Neutrophil (primary cell): ENCODE results near the gene METTL3.

Source experiments
- H3K27ac ChIP-seq: fragments of 200-600 bp; sonication (generic); 2 replicates; pipeline ENCODE4 v1.5.1; 2016; ENCODE audit warnings: mild to moderate bottlenecking, moderate library complexity
- H3K27me3 ChIP-seq: fragments of 200-600 bp; sonication (generic); 2 replicates; pipeline ENCODE4 v1.6.0; 2016; ENCODE audit warnings: mild to moderate bottlenecking
- H3K36me3 ChIP-seq: fragments of 200-600 bp; sonication (generic); 2 replicates; pipeline ENCODE4 v1.5.1; 2017
- H3K4me1 ChIP-seq, 2 experiments: fragments of 200-600 bp in 1 of 2; sonication (generic) in 1 of 2; 1 replicate in 1 of 2; 2 replicates in 1 of 2; pipeline versions ENCODE4 v1.5.1 to v1.6.1; 2013 to 2016; ENCODE audit warnings: low read depth in 1 of 2, low read length in 1 of 2, mild to moderate bottlenecking in 1 of 2, moderate library complexity in 1 of 2; ENCODE audit not compliant: control insufficient read depth in 1 of 2, insufficient read depth in 1 of 2
- H3K4me3 ChIP-seq, 2 experiments: fragments of 200-600 bp in 1 of 2; sonication (generic) in 1 of 2; 1 replicate in 1 of 2; 2 replicates in 1 of 2; pipeline ENCODE4 v1.5.1; 2013 to 2016; ENCODE audit warnings: low read depth in 1 of 2, low read length in 1 of 2, mild to moderate bottlenecking in 1 of 2, moderate library complexity in 1 of 2
- H3K9me3 ChIP-seq: fragments of 200-600 bp; sonication (generic); 2 replicates; pipeline ENCODE4 v1.5.1; 2016
- TF ChIP-seq, protein P1 (sequence below): fragments of 200-600 bp; sonication (generic); IDR thresholded peaks from 2 replicates; pipeline ENCODE4 v1.5.1; 2016; ENCODE audit warnings: antibody characterized with exemption

METTL3 gene

DNA sequence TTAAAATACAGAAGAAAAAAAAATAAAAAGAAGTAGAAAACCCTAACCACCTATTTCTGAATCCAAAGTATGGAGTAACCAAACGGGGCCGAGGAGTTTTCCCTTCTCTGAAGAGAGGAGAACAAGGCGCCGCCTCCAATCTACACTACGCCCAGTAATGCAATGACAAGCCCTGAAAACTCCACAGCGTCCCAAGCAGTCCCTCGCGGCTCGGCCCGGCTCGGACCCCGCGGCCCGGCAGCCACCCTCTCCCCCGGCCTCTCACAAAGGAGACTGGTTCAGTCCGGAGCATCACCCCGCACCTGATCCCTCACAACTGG, 55.6 kb downstream of the METTL3 start:
- peak overlapping the region; percentile 89 to 91 for H3K4me3 ChIP-seq
- no peaks in the 10 kb centered on the region for H3K9me3 ChIP-seq
- peaks cover 15 to 22% of the 10 kb centered on the region in 2 experiments for H3K4me1 ChIP-seq
- H3K27me3 ChIP-seq: no peaks in the 10 kb centered on the region
- H3K27ac ChIP-seq: peak overlapping the region; percentile 91
- TF ChIP-seq, protein P1, sequence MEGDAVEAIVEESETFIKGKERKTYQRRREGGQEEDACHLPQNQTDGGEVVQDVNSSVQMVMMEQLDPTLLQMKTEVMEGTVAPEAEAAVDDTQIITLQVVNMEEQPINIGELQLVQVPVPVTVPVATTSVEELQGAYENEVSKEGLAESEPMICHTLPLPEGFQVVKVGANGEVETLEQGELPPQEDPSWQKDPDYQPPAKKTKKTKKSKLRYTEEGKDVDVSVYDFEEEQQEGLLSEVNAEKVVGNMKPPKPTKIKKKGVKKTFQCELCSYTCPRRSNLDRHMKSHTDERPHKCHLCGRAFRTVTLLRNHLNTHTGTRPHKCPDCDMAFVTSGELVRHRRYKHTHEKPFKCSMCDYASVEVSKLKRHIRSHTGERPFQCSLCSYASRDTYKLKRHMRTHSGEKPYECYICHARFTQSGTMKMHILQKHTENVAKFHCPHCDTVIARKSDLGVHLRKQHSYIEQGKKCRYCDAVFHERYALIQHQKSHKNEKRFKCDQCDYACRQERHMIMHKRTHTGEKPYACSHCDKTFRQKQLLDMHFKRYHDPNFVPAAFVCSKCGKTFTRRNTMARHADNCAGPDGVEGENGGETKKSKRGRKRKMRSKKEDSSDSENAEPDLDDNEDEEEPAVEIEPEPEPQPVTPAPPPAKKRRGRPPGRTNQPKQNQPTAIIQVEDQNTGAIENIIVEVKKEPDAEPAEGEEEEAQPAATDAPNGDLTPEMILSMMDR: no peak
- peaks cover 7% of the 10 kb centered on the region for H3K36me3 ChIP-seq

DNA sequence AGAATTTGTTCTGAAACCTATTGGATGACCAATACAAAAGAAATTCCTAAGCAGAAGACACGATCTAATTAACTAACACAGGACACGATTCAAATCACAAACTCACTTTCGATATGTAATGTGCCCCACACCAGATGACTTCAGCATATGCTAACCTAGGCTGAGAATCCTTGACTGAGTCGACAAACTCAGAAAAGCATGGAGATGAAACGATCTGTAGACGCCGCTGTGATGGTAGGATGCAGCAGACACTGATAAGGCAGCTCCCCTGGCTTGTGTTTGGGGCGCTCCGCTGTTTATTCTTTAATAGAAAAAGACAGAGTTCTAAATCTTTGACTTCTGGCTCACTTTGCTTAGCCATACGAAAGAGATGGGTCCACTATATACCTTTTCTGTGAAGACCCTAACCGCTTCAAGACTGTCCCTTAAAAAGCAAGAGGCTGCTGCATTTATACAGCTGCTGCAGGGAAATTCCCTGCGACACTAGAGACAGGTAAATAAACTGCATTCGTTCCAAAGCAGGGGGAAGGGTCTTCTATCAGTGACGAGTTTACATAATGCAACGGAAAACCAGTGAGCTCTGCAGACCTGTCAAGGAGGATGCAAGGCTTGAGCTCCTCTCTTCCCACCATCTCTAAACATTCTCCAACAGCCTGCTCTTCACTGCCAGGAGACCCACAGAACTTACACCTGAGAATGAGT, 56.1 kb downstream of the METTL3 start:
- Histone ChIP-seq H3K4me1 (peaks cover 15 to 22% of the 10 kb centered on the region in 2 experiments), H3K27ac (peak overlapping the region; percentile 91), H3K36me3 (peaks cover 4% of the 10 kb centered on the region), H3K9me3 (no peaks in the 10 kb centered on the region), H3K27me3 (no peaks in the 10 kb centered on the region), H3K4me3 (peak overlapping the region; percentile 89 to 91)
- TF ChIP-seq, protein P1: no peak

DNA sequence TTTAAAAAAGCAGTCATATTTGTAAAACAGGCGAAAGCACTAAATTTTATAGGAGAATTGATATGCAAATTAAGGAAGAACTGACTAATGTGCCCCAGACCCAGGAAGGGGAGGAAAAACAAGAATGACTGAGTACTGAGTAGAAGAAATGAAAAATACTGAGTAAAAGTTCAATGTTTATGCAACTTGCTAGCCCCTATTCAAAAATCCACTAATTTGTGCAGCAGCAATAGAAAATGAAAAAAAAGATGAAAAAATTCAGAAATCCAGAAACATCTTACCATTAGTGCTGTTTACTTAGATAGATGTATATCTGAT, 61.3 kb downstream of the METTL3 start:
- Histone ChIP-seq H3K36me3 (no peaks in the 10 kb centered on the region), H3K27ac (no peak overlapping the region)

More for the DNA sequence above, 61.3 kb downstream of the METTL3 start:
- Histone ChIP-seq H3K4me1 (peaks cover 2 to 6% of the 10 kb centered on the region in 2 experiments), H3K9me3 (no peaks in the 10 kb centered on the region), H3K27me3 (no peaks in the 10 kb centered on the region), H3K4me3 (no peak overlapping the region)
- TF ChIP-seq, protein P1: no peak
